Left forelimb (tissue), 1 donor: Measurements from ENCODE around the gene AUH.

Experiments
- DNase-seq: peaks from one replicate; pipeline ENCODE4 v3.0.0-alpha.2; 2018; ENCODE audit warnings: low spot score

AUH gene

DNA sequence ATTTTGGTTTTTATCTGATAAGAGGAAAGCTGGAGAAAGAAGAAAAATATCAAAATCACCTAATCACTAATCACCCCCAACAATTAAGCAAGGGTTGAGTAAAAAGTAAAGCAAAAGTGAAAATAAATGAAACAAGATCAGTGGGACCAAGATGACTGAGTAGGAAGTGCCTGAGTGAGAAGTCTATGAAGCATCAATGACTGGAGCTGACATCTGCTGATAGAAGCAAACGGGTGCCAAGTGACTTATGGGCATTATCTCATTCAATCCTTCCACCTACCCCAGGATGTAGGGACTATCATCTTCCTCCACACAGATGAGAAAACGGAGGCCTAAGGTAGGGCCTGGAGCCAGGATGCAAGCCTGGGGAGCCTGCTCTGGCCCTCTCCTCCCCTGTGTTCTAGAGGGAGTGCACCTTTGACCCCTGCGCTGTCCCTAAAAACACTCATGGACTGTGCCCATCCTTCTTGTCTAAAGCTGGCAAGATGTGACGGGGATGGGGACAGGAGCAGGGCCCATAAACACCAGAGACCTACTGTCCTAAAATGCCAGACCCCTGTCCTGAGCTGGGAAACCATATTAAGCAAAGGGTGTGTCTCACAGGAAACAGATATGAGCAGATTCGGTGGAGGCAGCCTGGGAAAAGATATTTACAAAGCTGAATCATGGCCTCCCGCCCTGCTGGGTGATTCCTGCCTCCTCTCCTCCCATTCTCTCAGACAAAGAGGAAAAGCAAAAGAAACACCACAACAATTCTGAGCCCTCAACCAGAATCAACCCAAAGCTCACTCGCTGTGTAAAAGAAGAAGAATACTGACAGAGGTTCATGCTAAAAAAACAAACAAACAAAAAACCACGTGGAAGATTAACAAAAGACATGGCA is 116.0 kb downstream of the AUH start:
- no peak for DNase-seq

DNA sequence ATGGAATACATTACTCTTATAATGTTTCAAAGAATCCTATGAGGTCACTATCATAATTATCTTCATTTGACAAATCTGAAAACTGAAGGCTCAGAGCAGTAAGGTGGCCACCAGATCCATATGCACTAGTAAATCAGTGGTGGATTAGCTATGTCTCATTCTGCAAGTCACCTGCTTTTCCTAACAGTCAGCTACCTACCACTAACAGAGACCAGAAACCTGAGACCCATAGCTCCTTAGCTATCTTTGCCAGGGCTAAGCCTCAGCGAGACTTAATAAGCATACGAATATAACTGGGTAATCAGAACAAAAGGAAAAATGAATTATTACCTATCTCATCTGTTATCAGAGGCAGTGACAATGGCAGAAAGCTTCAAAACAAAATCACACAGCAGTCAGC is 118.7 kb downstream of the AUH start:
- DNase-seq, result no peak

DNA sequence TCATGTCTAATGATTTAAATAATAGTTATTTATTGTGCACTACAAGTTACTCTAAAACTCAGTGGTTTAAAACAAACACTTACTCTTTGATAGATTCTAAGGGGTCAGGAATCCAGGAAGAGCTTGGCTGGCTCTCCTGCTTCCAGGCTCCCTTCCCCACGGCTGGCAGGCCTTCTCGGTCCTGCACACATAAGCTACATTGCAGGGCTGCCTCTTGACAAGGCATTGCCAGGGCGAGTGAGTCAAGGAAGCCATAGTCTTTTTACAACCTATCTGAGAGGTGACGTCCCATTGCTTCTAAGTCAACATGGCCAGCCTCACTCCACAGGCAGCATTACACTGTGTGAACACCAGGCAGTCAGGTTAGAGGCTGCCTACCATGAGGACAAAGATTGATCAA is 119.8 kb downstream of the AUH start:
- DNase-seq, result no peak

- DNase-seq, result no peak
Observed at GRCh38 chr9:91240596-91241165, 121.0 kb downstream of the AUH start.

DNA sequence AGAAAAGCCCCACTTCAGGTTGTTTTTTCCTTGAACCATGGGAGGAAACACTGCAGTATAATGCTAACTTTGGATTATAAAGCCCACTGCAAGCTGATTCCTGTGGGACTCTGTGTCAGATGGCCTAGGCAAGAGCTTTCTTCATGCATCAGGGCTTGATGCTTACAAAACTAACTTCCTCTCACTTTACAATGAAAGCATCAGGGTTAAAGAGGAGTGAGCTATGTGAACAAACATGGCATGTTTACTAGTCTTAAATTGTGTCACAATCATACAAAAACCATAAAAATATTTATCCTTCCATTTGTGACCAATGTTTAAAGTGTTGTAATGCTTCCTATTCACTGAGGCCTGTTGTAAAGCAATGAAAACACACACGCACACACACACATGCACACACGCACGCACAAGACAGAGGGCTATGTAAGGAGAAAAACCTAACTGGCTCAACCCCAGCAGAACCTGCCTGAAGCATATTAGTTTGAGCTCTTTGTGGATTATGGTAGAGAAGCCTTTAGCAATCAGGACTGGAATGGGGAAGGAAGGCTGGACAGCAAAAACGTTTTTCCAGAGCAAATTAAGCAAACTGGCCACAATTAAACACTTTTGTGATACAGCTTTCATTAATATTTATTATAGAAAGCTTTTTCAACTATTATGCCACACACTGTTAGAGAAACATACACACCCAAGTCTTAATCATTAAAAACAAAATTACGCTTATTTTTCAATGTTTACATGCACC is 122.2 kb downstream of the AUH start:
- no peak for DNase-seq

DNA sequence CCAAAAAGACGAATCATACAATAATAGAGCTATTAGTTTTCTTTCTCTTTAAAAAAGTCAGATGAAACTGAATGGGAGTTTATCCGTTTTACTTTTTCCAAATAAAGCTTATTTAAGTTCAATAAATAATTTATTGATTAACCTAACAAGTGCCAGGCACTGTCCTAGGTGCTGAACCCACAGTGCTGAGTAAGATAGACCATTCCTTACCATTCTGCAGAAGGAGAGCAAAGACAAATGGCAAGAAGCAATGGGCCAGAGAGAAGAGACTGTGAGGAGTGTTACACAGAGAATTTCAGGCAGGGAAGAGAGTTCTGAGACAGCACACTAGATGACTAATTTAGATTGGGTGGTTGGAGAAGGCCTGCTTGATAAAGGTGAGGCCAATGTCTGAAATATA is 127.2 kb downstream of the AUH start:
- DNase-seq, result no peak

DNA sequence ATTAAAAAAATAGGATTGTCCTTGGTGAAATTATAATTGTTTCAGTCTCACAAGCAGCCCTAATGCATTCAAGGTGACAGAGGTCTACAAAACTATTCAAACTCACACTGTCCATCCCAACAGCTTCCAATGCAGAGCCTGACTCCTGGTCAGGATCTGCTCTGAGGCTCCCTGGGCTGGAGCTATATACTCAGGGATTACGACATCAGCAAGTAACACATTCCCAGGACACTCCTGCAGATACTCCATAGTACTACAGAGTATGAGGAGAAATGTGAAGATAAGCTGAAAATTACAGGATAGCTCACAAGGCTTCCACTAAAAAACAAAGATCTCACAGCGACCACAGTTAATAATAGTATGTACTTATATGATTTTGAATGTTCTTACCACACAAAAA is 130.1 kb downstream of the AUH start:
- DNase-seq, result no peak

GRCh38 chr9:91223000-91223399 is 138.7 kb downstream of the AUH start:
- no peak for DNase-seq

DNA sequence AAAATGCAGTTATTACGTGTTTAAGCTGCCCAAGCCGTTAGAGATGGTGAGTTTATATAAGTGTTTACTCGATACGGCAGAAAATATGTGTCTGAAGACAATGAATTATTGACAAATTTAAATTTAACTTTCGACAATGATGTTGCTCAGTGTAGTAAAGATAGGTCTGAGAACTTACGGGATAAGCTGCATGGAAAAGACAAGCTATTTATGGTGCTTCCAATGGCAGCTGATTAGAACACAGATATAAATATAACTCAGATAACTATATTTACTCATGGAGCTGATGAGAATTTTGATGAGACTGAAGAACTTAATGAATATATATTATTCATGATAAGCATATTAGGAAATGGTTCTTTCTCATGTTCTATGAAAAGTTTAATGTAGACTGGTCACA is 139.3 kb downstream of the AUH start:
- no peak for DNase-seq

GRCh38 chr9:91221332-91221731 is 140.4 kb downstream of the AUH start:
- no peak for DNase-seq

GRCh38 chr9:91220491-91221135 is 141.1 kb downstream of the AUH start:
- no peak for DNase-seq

DNA sequence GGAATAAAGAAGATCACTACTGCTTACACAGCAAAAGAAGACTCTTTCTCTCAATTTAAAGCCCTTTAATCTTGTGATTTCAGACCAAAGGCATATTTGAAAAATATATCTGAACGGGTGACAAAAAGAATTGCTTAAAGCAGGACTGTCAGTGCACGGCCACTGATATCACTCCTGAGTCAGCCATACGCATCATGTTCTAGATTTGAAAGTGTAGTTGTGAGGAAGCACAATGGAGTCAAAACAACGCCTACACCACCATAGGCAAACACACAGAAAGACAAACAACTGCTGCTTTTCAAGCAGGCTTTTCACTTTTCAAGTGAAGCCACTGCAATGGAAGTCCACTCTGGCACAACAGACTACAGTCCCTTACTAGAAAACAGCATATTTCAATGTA is 141.7 kb downstream of the AUH start:
- DNase-seq, result no peak

DNA sequence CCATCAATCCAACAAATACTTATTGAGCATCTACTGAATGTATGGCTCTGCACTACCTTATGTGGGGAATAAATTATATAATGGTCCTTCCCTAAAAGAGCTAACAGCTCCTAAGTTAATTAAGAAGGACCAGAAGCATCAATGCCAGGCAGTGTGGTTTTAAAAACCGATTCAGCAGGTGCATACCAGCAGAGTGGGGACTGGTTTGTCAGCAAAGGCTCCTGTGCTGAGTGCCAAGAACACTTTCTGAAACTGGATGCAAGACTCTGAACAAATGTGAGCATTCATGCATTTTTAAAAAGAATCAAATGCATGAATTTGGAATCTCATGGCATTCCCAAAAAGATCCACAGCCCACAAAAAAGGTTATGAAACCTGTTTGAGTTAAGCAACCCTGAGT is 142.2 kb downstream of the AUH start:
- DNase-seq, result no peak

DNA sequence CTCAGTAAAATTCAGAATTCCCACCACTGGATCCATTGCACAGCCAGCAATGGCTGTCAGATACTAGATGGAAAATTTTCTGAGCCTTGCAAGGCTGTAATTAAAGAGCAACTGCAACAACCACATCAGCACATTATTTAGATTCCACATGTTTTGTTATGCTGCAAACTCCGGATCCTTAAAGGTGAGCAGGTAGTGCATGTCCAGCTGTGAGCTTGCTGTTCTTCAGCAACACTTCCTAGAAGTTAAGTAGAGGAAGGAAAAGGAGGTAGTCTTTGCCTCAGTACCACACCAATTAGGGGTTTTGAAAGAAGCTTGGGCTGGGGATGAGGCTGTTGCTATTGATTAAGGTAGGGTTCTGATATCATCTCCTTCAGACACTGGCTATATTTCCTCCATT is 144.3 kb downstream of the AUH start:
- no peak for DNase-seq

GRCh38 chr9:91214867-91215266 is 146.9 kb downstream of the AUH start:
- no peak for DNase-seq

DNA sequence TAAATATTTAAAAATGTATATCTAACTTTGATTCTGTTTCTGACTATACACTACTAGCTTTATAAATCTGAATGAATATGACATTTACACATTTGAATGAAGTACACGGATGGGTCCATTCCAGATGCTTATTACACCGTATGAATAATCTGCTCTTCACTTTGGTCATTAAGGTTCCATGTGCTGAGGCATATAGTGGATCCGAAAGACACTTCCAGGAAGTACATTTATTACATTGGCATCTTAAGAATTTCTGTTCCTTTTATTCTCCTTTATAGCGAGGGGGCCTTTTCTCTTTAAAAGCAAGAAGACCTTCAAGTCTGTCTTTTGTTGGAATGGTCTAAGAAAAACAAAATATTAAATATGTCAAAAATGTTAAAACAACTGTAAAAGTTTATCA is 147.6 kb downstream of the AUH start:
- DNase-seq, result no peak

DNA sequence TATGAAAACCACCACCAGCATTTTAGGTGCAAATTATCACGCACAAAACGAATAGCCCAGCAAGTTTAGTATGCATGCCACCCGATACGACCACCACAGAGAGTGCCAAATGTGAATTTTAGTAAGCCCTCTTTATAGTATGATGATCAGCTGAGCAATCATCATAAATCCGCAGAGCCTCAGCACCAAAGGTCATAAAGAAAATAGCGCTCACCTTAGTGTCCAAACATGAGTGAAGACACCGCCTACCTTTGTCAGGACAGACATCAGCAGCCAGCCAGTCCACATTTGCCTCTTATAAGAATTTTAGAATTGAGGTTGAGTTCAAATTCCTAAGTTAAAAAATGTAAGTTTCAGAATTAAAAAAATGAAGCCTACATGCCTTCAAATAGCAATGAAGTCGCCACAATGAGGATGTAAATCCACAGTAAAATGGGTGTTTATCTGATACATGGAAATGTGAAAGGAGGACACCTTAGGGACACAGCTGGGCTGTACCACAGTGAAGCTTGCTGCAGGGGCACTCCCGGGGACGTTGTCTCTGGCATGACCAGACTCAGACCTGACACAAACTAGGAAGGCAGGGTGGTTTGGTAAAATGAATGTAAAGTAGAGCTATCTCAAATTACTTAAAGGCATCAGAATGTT is 149.0 kb downstream of the AUH start:
- no peak for DNase-seq

DNA sequence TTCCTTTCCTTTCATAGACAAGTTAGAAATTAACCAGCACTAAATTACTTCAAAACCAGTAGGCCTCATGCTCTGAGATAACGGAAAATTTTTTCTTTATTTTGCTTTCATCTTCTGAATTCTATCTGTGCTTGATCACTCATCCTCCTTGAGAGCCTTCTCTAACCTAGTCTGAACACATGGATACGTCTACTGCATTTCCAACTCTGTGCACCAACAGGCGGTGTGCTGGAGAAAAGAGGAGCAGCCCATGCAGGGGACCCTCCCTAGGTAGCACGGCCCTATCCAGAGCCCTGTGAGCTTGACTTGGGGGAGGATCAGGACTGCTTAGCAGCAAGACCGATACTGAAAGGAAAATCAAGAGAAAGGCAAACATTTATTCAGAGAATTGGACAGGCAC is 149.8 kb downstream of the AUH start:
- no peak for DNase-seq

DNA sequence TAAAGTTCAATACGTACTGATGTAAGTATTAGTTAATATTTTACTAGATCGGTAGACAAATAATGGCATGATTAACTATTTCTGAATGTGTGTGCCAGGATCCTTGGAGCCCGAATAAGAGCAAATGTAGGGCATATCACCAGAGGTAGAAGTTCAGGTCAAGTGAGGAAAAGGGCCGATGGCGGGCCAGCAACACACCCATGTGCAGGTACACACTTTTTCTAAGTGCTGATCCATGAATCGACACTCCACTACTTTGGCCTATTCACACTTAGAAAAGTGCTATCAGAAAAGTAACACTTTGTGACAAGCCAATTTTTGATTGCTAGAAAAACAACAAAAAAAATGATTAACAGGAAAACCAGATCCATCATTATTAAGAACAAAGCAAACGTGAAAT is 150.3 kb downstream of the AUH start:
- no peak for DNase-seq

DNA sequence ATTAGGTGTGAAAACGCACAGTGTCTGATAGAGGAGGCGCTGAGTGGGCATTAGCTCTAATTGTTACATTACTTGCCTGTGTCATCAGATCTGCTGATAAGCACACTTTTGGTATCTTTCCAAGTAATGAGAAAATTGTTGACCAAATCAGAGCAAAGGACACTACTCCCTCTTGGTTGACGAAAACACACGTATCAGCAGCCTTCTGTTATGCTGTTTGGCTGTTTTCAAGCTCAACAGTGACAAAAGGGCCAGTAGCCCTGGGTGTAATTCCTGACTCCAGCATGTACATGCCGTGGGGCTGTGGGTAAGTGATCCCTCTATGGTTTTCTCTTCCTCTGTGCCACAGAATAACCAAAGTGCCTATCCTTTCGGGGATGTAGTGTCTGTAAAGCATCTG is 151.4 kb downstream of the AUH start:
- no peak for DNase-seq

- no peak for DNase-seq
Observed at GRCh38 chr9:91208837-91209236, 152.9 kb downstream of the AUH start.

DNA sequence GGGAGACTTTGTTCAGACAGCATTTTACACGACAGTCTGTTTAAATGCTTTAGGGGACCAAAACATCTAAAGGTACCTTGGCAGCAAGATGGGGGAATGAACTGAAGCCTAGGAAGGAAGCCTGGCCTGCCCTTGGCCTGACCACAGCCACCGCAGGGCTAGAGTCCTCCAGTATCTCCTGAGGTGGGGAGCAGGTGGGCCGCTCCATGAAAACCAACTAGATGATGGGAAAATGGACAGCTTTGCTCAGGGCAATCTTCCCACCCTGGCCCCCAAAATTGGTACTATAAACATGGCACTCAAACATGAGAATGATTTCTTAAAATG is 153.3 kb downstream of the AUH start:
- DNase-seq, result no peak
